Epithelial cell of prostate (primary cell): ENCODE data around the gene PLD1.
A peak's percentile ranks its signal among the peaks of the same experiment; 100 is the strongest.
"Not testable (repeated sequence)": the region's sequence is repeated elsewhere in the genome, so short reads cannot be mapped to it uniquely, and the experiment has no call there.

ENCODE experiments used
- DNase-seq: peaks from one replicate; pipeline ENCODE4 v3.0.0-alpha.2; 2011; ENCODE audit warnings: low read depth, low spot score
- H3K27ac ChIP-seq: fragments of 450-650 bp; 2 replicates; pipeline ENCODE4 v1.5.1; 2017; ENCODE audit warnings: mild to moderate bottlenecking

The PLD1 gene

DNA sequence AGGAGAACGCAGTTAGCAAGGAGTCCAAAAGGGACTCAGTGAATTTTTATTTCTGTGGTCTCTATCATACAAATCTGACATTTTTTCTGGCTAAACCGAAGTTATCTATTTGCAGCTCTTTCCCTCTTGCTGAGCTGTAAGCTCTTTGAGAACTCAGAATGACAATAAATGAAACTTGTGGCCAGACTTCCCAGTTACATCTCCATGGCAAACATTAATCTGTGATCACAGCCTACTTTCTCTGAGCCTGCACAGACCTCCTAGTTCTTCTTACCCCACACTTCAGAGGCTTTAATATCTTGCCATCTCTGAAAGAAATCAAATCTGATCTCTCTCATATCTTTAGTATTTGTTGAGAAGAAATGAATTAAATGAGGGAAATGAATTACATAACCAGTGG, 58.0 kb downstream of the PLD1 start:
- DNase-seq = no peak
- peak overlapping the region; percentile 85 for H3K27ac ChIP-seq

- no peak for DNase-seq
- no peak overlapping the region for H3K27ac ChIP-seq
Observed at GRCh38 chr3:171749124-171749523, 61.2 kb downstream of the PLD1 start.

DNA sequence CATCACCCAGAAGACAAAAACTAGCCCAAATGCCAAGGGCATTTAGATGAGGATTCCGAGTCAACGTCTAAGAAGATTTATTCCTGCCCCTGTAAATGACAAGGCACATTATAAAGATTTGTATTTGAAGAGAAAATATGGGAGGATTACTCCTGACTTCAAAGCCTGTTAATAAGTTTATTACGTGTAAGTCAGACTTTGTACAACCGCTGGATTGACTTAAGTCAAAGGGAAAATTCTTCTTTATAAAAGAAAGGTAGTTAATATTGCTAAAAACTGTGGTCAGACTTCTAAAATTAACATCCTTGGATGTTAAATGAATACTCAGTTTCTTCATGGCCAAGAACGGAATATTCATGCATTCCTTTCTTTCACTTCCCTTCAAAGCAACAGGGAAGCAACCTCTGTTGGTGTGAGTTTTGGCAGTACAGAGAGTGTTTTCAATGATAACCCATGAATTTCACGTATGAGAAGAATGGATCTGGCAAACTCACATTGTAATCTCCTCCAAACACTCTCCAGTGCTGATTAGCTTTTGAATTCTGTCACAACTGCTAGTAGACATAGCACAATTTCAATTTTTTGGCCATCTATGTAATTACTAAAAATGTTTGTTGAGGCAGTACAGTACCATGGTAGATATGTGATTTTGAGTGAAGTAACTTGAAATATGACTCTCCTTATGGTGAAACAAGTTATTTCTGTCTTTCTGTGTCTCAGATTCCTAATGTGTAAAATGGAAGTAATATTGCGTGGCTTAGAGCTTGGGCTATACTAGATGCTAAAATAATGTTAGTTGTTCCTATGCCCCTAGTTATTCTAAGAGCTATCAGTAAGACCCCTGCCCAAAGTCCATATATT, 62.0 kb downstream of the PLD1 start:
- no peak overlapping the region for H3K27ac ChIP-seq
- no peak for DNase-seq

DNA sequence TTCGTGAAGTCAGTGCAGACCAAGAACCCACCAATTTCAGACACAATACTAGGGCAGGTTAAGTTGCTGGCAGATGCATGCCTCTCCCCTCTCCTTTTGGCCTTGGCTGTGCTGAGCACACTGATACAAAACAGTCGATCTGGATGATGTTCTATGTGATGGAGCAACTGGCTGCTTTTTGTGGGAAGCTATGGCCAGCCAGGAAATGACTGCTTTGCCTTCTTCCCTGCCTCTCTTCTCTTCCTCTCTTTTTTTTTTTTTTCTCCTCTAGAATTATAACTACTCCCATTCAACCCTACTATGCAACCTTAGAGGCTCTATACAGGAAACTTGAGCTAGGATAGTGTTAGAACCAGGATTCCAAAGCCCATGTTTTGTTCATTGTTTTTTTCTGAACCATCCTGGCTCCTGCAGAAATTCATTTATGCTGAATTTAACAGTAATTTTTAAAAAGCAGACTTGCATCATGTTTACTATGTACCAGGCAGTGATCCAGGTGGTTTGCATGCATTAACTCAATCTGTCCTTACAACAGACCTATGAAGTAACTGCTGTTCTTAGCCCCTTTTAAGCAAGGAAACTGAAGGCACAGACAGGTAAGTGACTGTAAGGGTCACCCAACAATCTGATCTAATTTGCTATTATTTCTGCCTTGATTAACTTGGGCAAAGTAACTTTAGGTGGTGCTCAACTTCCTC, 62.9 kb downstream of the PLD1 start:
- no peak overlapping the region for H3K27ac ChIP-seq
- no peak for DNase-seq

DNA sequence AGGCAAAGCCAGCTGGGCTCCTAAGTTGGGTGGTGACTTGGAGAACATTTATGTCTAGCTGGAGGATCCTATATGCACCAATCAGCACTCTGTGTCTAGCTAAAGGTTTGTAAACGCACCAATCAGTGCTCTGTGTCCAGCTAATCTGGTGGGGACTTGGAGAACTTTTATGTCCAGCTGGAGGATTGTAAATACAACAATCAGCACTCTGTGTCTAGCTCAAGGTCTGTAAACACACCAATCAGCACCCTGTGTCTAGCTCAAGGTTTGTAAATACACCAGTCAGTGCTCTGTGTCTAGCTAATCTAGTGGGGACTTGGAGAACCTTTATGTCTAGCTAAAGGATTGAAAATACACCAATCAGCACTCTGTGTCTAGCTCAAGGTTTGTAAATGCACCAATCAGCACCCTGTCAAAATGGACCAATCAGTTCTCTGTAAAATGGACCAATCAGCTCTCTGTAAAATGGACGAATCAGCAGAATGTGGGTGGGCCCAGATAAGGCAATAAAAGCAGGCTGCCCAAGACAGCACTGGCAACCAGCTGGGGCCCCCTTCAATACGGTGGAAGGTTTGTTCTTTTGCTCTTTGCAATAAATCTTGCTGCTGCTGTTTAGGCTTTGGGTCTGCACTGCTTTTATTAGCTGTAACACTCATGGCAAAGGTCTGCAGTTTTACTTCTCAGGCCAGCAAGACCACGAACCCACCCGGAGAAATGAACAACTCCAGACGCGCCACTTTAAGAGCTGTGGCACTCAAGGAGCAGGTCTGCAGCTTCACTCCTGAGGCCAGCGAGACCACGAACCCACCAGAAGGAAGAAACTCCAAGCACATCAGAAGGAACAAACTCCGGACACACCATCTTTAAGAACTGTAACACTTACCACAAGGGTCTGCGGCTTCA, 63.7 kb downstream of the PLD1 start:
- H3K27ac ChIP-seq, DNase-seq: not testable (repeated sequence)

DNA sequence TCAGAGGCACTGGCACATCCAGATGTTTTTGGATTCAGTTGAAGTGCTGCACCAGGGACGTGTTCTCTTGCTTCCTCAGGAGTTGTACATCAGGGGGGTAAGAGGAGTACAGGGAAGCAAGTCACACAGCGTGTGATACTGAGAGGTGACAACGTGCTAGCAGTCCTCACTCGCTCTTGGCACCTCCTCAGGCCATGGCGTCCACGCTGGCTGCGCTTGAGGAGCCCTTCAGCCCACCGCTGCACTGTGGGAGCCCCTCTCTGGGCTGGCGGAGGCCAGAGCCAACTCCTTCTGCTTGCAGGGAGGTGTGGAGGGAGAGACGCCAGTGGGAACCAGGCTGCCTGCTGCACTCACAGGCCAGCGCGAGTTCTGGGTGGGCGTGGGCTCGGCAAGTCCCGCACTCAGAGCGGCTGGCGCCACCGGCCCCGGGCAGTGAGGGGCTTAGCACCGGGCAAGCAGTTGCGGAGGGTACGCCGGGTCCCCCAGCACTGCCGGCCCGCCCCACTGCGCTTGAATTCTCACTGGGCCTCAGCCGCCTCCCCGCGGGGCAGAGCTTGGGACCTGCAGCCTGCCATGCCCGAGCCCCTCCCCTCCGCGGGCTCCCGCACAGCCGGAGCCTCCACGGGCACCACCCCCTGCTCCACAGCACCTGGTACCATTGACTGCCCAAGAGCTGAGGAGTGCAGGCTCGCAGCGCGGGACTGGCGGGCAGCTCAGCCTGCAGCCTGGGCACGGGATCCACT, 64.5 kb downstream of the PLD1 start:
- DNase-seq = no peak
- H3K27ac ChIP-seq = no peak overlapping the region

GRCh38 chr3:171744158-171744741, 66.0 kb downstream of the PLD1 start:
- no peak for DNase-seq
- H3K27ac ChIP-seq = no peak overlapping the region

- DNase-seq = no peak
- H3K27ac ChIP-seq = no peak overlapping the region
Observed at GRCh38 chr3:171743327-171744157, 66.7 kb downstream of the PLD1 start.

DNA sequence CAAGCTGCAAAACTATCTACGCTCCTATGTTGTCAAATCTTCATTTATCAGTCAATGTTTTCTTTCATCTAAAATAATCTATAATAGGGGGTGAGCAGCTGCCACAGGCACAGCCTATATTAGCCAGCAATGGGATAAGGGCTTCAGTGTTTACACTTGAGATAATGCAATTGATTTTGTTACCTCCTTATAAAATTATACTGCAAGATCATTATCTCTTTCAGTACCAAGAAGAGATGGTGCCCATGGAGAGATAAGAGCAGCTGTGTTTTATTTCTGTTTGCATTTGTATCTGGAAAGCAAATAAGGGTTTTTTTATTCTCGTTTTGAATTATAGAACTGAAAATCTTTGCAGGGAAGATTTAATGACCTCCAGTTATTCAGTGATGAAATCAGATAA, 68.9 kb downstream of the PLD1 start:
- no peak for DNase-seq
- no peak overlapping the region for H3K27ac ChIP-seq

- H3K27ac ChIP-seq = no peak overlapping the region
- no peak for DNase-seq
Observed at GRCh38 chr3:171736556-171736955, 73.7 kb downstream of the PLD1 start.

- DNase-seq = no peak
- no peak overlapping the region for H3K27ac ChIP-seq
Observed at GRCh38 chr3:171733561-171733960, 76.7 kb downstream of the PLD1 start.

- DNase-seq = no peak
- no peak overlapping the region for H3K27ac ChIP-seq
Observed at GRCh38 chr3:171732756-171733155, 77.5 kb downstream of the PLD1 start.

DNA sequence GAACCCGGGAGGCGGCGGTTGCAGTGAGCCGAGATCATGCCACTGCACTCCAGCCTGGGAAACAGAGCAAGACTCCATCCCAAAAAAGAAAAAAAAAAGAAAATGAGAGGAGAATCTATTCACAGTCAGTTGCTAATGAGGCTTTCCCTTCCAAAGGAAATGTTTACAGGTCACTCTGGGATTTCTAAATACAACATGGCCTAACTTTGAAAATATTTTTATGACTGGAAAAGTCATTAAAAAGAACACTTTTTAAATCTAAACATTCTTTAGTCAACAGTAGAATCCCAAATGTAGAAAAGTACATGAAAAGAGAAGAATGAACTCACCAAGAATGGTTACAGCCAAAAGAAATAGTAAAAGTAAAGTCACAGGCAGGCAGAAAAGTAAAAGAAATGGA, 78.6 kb downstream of the PLD1 start:
- H3K27ac ChIP-seq = no peak overlapping the region
- DNase-seq = no peak

DNA sequence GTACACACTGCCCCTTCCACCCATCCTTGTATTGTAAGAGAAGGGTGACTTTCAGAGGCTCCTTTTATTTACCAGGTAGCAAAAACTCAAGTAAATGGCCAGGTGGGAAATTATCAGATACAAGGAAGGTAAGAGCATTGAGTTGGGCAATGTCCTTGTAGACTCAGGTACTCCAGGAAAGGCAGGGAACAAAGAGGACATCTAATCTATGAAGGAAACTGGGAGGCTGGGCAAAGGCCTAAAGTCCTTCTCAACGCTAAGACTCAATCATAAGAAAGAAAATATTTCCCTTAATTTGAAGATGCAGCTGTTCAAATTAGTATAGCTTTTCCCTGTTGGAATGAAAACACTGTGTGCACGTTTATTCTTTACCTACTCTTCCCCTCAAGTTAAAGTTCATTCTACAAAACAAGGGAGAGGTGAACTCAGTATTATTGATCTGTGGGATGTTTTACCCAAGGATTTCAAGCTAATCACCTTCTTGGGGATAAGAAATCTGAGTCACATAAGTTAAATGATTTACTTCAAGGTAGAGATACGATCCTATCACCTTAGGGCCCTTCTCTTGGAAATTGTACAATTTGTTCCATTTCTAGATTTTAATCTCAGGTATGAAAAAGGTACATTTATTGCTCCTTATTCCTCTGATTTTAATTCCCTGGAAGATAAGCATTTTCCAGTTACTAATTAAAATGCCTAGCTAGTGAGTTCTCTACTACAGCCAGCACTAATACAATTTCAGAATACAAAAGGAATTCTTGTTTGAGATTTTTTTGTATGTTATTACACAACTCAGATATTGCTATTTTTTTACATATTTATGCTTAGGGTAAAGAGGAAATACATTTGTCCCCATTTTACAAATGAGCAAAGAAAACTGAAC, 80.6 kb downstream of the PLD1 start:
- DNase-seq = no peak
- H3K27ac ChIP-seq = no peak overlapping the region

DNA sequence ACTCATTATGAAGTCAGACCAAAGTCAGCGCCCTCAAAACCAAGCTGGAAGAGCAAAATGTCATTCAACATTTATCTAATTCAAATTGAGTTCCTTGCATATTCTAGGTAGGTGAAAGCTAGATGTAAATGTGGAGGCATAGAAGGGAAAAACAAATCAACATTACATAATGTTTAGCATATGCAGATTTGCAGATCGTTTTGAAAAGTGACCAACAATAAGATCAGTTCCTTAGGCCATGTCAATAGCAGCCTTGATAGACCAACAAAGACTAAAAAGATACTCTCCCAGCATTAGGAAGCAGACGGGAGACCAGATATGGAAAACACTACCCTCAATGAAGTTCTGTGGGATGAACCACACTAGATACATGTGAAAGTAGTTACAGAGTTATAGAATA, 83.0 kb downstream of the PLD1 start:
- H3K27ac ChIP-seq = no peak overlapping the region
- no peak for DNase-seq

DNA sequence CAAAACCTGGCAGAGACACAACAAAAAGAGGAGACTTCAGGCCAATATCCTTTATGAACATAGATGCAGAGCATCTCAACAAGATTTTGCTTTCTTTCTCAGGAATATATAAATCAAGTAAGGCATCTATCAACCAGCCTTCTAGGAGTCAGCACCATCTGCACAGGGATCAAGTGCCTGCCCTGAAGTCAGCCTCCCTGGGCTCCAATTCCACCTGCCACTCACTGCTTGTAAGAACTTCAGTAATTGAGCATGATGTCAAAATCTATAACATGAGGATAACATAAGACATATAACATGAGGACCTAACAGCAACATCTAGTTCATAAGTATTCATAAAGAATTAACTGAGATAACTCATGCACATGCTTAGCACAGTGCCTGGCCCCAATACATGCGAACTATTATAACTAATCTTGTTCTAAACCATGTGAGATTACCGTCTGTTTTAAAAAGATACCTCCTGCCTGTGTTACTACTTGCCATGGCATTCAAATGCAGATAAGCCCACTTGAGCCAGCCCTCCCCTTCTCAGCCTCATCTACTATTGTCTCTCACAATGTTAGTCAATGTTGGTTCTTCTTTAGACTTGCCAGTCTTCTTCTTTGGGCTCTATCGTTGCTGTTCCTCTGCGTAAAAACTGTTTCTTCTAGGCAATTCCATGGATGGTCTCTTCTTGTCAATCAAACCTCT, 91.6 kb downstream of the PLD1 start:
- DNase-seq = no peak
- H3K27ac ChIP-seq = no peak overlapping the region

- no peak for DNase-seq
- no peak overlapping the region for H3K27ac ChIP-seq
Observed at GRCh38 chr3:171715155-171715554, 95.1 kb downstream of the PLD1 start.
